Globus pallidus (tissue), 1 donor: ENCODE measurements around the gene SNRPD3.
"Not testable (repeated sequence)": the region's sequence is repeated elsewhere in the genome, so short reads cannot be mapped to it uniquely, and the experiment has no call there.

Experiments used
- DNase-seq: peaks from one replicate; pipeline ENCODE4 v3.0.0-alpha.2; 2015; ENCODE audit warnings: low spot score

SNRPD3 gene

GRCh38 chr22:24532075-24532474, 23.7 kb upstream of the SNRPD3 start:
- DNase-seq: no peak

GRCh38 chr22:24535348-24535747, 20.5 kb upstream of the SNRPD3 start:
- no peak for DNase-seq

GRCh38 chr22:24536089-24536488, 19.7 kb upstream of the SNRPD3 start:
- no peak for DNase-seq

GRCh38 chr22:24540470-24540869, 15.3 kb upstream of the SNRPD3 start:
- DNase-seq: no peak

GRCh38 chr22:24541681-24542515, 13.9 kb upstream of the SNRPD3 start:
- DNase-seq: no peak

- no peak for DNase-seq
These were observed 13.2 kb upstream of the SNRPD3 start for GRCh38 chr22:24542641-24543040.

GRCh38 chr22:24543185-24543601, 12.6 kb upstream of the SNRPD3 start:
- DNase-seq: no peak

- DNase-seq: no peak
These were observed 12.0 kb upstream of the SNRPD3 start for GRCh38 chr22:24543679-24544243.

GRCh38 chr22:24548812-24549211, 7.0 kb upstream of the SNRPD3 start:
- no peak for DNase-seq

- DNase-seq: no peak
These were observed 5.5 kb upstream of the SNRPD3 start for GRCh38 chr22:24550028-24550901.

GRCh38 chr22:24550902-24551435, 4.8 kb upstream of the SNRPD3 start:
- no peak for DNase-seq

GRCh38 chr22:24552503-24553286, 3.1 kb upstream of the SNRPD3 start:
- not testable (repeated sequence) for DNase-seq

- DNase-seq: no peak
These were observed 2.0 kb upstream of the SNRPD3 start for GRCh38 chr22:24553597-24554312.

- no peak for DNase-seq
These were observed 1.3 kb upstream of the SNRPD3 start, which contains the start of gene GUCD1 for GRCh38 chr22:24554313-24555164. GUCD1 (minus strand) TSS chr22:24555138; CDS start chr22:24554991, 147 bp downstream.

- no peak for DNase-seq
These were observed 3.7 kb downstream of the SNRPD3 start for GRCh38 chr22:24559471-24559870.

- no peak for DNase-seq
These were observed 7.4 kb downstream of the SNRPD3 start for GRCh38 chr22:24563246-24563645.

- no peak for DNase-seq
These were observed 8.7 kb downstream of the SNRPD3 start for GRCh38 chr22:24564376-24565058.

- DNase-seq: no peak
These were observed 9.3 kb downstream of the SNRPD3 start for GRCh38 chr22:24565077-24565476.

GRCh38 chr22:24566899-24567511, 11.2 kb downstream of the SNRPD3 start:
- DNase-seq: no peak
